WTC11 (cell line): ENCODE data around the gene ZNF680. TPM values are rescaled to one million over a fixed set of nuclear protein-coding genes. Genes with fewer than 3 reads are reported as not detected.

Source experiments
- ATAC-seq: fragments of 200-7000 bp; cut with Tn5 transposase; 2 replicates; pipeline ENCODE4 v1.10.0; 2021; ENCODE audit warnings: mild to moderate bottlenecking, moderate library complexity
- CTCF ChIA-PET: fragments of 300-600 bp; sonication (Branson Sonifier 250); formaldehyde crosslinking; loops from one replicate; lab custom pipeline; 2021; ENCODE audit warnings: antibody characterized with exemption; lab: Charles Lee
- POLR2A ChIA-PET: fragments of 350-600 bp; sonication (Branson Sonifier 250); formaldehyde crosslinking; loops from one replicate; lab custom pipeline; 2021; ENCODE audit warnings: antibody characterized with exemption; lab: Charles Lee
- DNase-seq: peaks from one replicate; pipeline ENCODE4 v3.0.0; 2021; ENCODE audit warnings: low spot score
- H3K27ac Mint-ChIP-seq: 2 replicates; pipeline ENCODE4 v1.8.0; 2021; ENCODE audit warnings: mixed read lengths
- H3K27me3 Mint-ChIP-seq: 2 replicates; pipeline ENCODE4 v1.8.0; 2021; ENCODE audit warnings: low read depth, mild to moderate bottlenecking, moderate library complexity, mixed read lengths
- H3K36me3 Mint-ChIP-seq: 2 replicates; pipeline ENCODE4 v1.8.0; 2021; ENCODE audit warnings: mixed read lengths
- H3K4me1 Mint-ChIP-seq: 2 replicates; pipeline ENCODE4 v1.8.0; 2022; ENCODE audit warnings: mixed read lengths
- H3K4me3 Mint-ChIP-seq: 2 replicates; pipeline ENCODE4 v1.8.0; 2021; ENCODE audit warnings: mild to moderate bottlenecking, moderate library complexity, mixed read lengths
- H3K9me3 Mint-ChIP-seq: 2 replicates; pipeline ENCODE4 v1.8.0; 2021; ENCODE audit warnings: mixed read lengths
- ATF1 ChIP-seq: sonication (generic); formaldehyde crosslinking; IDR thresholded peaks from 2 replicates; pipeline ENCODE4 v1.8.1; 2023; ENCODE audit warnings: mild to moderate bottlenecking, moderate library complexity, missing genetic modification reagents
- CREB1 ChIP-seq: sonication (generic); formaldehyde crosslinking; IDR thresholded peaks from 2 replicates; pipeline ENCODE4 v1.8.0; 2023; ENCODE audit warnings: mild to moderate bottlenecking, missing genetic modification reagents
- CREM ChIP-seq: sonication (generic); formaldehyde crosslinking; IDR thresholded peaks from 2 replicates; pipeline ENCODE4 v1.8.1; 2022; ENCODE audit warnings: mild to moderate bottlenecking, missing genetic modification reagents, moderate library complexity
- FOXJ3 ChIP-seq: sonication (generic); formaldehyde crosslinking; IDR thresholded peaks from 2 replicates; pipeline ENCODE4 v1.9.0; 2021; ENCODE audit warnings: missing genetic modification reagents, mild to moderate bottlenecking, borderline replicate concordance
- GTF2I ChIP-seq: fragments of 250-450 bp; sonication (Bioruptor Pico); conservative IDR thresholded peaks from 2 replicates; pipeline ENCODE4 v1.4.0; 2021; ENCODE audit warnings: mild to moderate bottlenecking
- HMGA2 ChIP-seq: fragments of 250-450 bp; sonication (Bioruptor Pico); IDR thresholded peaks from 2 replicates; pipeline ENCODE4 v1.4.0; 2021; ENCODE audit warnings: mild to moderate bottlenecking, moderate library complexity
- IRF2 ChIP-seq: sonication (generic); formaldehyde crosslinking; IDR thresholded peaks from 2 replicates; pipeline ENCODE4 v1.8.0; 2022; ENCODE audit warnings: low read depth, missing genetic modification reagents, borderline replicate concordance
- JAZF1 ChIP-seq: fragments of 250-450 bp; sonication (Bioruptor Pico); IDR thresholded peaks from 2 replicates; pipeline ENCODE4 v1.9.0; 2021; ENCODE audit warnings: moderate library complexity, mild to moderate bottlenecking, inconsistent platforms
- MXD4 ChIP-seq: fragments of 250-450 bp; sonication (Bioruptor Pico); IDR thresholded peaks from 2 replicates; pipeline ENCODE4 v1.8.0; 2021; ENCODE audit warnings: mild to moderate bottlenecking, moderate library complexity, borderline replicate concordance
- NFATC4 ChIP-seq: fragments of 250-450 bp; sonication (Bioruptor Pico); IDR thresholded peaks from 2 replicates; pipeline ENCODE4 v1.9.0; 2021; ENCODE audit warnings: mild to moderate bottlenecking
- NFE2L1 ChIP-seq: sonication (generic); formaldehyde crosslinking; IDR thresholded peaks from 2 replicates; pipeline ENCODE4 v1.8.1; 2023; ENCODE audit warnings: missing genetic modification reagents
- NFYB ChIP-seq: sonication (generic); formaldehyde crosslinking; conservative IDR thresholded peaks from 2 replicates; pipeline ENCODE4 v1.8.0; 2022; ENCODE audit warnings: low read depth, missing genetic modification reagents
- NR2C2 ChIP-seq: sonication (generic); formaldehyde crosslinking; IDR thresholded peaks from 2 replicates; pipeline ENCODE4 v1.8.0; 2022; ENCODE audit warnings: mild to moderate bottlenecking, missing genetic modification reagents
- SP1 ChIP-seq: sonication (generic); formaldehyde crosslinking; conservative IDR thresholded peaks from 2 replicates; pipeline ENCODE4 v1.8.1; 2022; ENCODE audit warnings: missing genetic modification reagents
- TCF7 ChIP-seq: sonication (generic); formaldehyde crosslinking; IDR thresholded peaks from 2 replicates; pipeline ENCODE4 v1.8.0; 2022; ENCODE audit warnings: mild to moderate bottlenecking, low read depth, missing genetic modification reagents, moderate library complexity
- TEAD1 ChIP-seq: sonication (generic); formaldehyde crosslinking; IDR thresholded peaks from 2 replicates; pipeline ENCODE4 v1.8.0; 2022; ENCODE audit warnings: mild to moderate bottlenecking, missing genetic modification reagents
- TEAD4 ChIP-seq: sonication (generic); formaldehyde crosslinking; IDR thresholded peaks from 2 replicates; pipeline ENCODE4 v1.8.0; 2022; ENCODE audit warnings: mild to moderate bottlenecking, missing genetic modification reagents
- ZNF121 ChIP-seq: sonication (generic); formaldehyde crosslinking; IDR thresholded peaks from 2 replicates; pipeline ENCODE4 v1.8.0; 2023; ENCODE audit warnings: missing genetic modification reagents
- ZNF138 ChIP-seq: sonication (generic); formaldehyde crosslinking; conservative IDR thresholded peaks from 2 replicates; pipeline ENCODE4 v1.8.1; 2022; ENCODE audit warnings: mild to moderate bottlenecking, moderate library complexity, missing genetic modification reagents
- ZNF232 ChIP-seq: sonication (generic); formaldehyde crosslinking; IDR thresholded peaks from 2 replicates; pipeline ENCODE4 v1.8.0; 2022; ENCODE audit warnings: mild to moderate bottlenecking, missing genetic modification reagents
- ZNF263 ChIP-seq: sonication (generic); formaldehyde crosslinking; IDR thresholded peaks from 2 replicates; pipeline ENCODE4 v1.8.1; 2022; ENCODE audit warnings: low read depth, mild to moderate bottlenecking, moderate library complexity, missing genetic modification reagents
- ZNF396 ChIP-seq: fragments of 250-450 bp; sonication (Bioruptor Pico); IDR thresholded peaks from 2 replicates; pipeline ENCODE4 v1.8.0; 2021; ENCODE audit warnings: mild to moderate bottlenecking, moderate library complexity, borderline replicate concordance
- ZNF671 ChIP-seq: fragments of 250-450 bp; sonication (Bioruptor Pico); IDR thresholded peaks from 2 replicates; pipeline ENCODE4 v1.8.0; 2021; ENCODE audit warnings: mild to moderate bottlenecking
- total RNA-seq: library from RNA; stranded (reverse); gene quantifications from 3 replicates; pipeline ENCODE4 v1.2.3, GENCODE V29; 2021
- TF ChIP-seq, protein P1 (sequence below): sonication (generic); formaldehyde crosslinking; IDR thresholded peaks from 2 replicates; pipeline ENCODE4 v1.8.1; 2023; ENCODE audit warnings: mild to moderate bottlenecking, missing genetic modification reagents, moderate library complexity
- TF ChIP-seq, protein P2 (sequence below): sonication (generic); formaldehyde crosslinking; conservative IDR thresholded peaks from 2 replicates; pipeline ENCODE4 v1.8.1; 2022; ENCODE audit warnings: mild to moderate bottlenecking, missing genetic modification reagents
- TF ChIP-seq, protein P3 (sequence below): sonication (generic); formaldehyde crosslinking; IDR thresholded peaks from 2 replicates; pipeline ENCODE4 v1.8.1; 2023; ENCODE audit warnings: mild to moderate bottlenecking, moderate library complexity, missing genetic modification reagents
- TF ChIP-seq, protein P4 (sequence below): sonication (generic); formaldehyde crosslinking; IDR thresholded peaks from 2 replicates; pipeline ENCODE4 v1.8.1; 2022; ENCODE audit warnings: low read depth, missing genetic modification reagents, borderline replicate concordance
- TF ChIP-seq, protein P5 (sequence below): fragments of 250-450 bp; sonication (Bioruptor Pico); conservative IDR thresholded peaks from 2 replicates; pipeline ENCODE4 v1.9.0; 2021; ENCODE audit warnings: mild to moderate bottlenecking
- TF ChIP-seq, protein P6 (sequence below): sonication (generic); formaldehyde crosslinking; IDR thresholded peaks from 2 replicates; pipeline ENCODE4 v1.8.1; 2023; ENCODE audit warnings: mild to moderate bottlenecking, missing genetic modification reagents

ZNF680 gene
- total RNA-seq, 1 experiment from 2014 or later, result 13.9 TPM

DNA sequence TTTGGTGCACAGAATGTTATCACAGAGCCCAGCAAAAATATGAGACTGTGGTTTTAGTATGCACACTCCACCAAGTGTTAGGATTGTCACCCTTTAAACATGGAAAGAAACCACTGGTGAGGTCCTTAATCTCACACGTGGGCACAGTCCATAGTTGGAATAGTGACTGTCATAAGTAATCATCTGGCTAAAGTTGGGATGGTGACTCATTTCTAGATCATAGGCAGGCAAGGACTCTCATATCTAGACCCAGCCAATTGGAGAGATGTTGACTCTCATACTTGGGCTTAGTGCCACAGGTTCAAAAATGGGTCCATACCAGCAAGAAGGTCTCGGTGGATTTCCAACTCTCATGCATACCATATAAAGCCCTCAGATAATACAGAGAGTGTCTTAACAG, 39.6 kb upstream of the ZNF680 start:
- no peak for ATAC-seq
- no peak for TF ChIP-seq TEAD1
- TF ChIP-seq ZNF121 (CRISPR knock-in tag), result no peak
- TF ChIP-seq, protein P1, sequence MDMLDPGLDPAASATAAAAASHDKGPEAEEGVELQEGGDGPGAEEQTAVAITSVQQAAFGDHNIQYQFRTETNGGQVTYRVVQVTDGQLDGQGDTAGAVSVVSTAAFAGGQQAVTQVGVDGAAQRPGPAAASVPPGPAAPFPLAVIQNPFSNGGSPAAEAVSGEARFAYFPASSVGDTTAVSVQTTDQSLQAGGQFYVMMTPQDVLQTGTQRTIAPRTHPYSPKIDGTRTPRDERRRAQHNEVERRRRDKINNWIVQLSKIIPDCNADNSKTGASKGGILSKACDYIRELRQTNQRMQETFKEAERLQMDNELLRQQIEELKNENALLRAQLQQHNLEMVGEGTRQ (CRISPR knock-in tag), result no peak
- TF ChIP-seq ZNF232 (CRISPR knock-in tag), result no peak
- no peak for TF ChIP-seq MXD4 (CRISPR knock-in tag)
- TF ChIP-seq, protein P2, sequence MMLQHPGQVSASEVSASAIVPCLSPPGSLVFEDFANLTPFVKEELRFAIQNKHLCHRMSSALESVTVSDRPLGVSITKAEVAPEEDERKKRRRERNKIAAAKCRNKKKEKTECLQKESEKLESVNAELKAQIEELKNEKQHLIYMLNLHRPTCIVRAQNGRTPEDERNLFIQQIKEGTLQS, result no peak
- TF ChIP-seq, protein P3, sequence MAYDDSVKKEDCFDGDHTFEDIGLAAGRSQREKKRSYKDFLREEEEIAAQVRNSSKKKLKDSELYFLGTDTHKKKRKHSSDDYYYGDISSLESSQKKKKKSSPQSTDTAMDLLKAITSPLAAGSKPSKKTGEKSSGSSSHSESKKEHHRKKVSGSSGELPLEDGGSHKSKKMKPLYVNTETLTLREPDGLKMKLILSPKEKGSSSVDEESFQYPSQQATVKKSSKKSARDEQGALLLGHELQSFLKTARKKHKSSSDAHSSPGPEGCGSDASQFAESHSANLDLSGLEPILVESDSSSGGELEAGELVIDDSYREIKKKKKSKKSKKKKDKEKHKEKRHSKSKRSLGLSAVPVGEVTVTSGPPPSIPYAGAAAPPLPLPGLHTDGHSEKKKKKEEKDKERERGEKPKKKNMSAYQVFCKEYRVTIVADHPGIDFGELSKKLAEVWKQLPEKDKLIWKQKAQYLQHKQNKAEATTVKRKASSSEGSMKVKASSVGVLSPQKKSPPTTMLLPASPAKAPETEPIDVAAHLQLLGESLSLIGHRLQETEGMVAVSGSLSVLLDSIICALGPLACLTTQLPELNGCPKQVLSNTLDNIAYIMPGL (CRISPR knock-in tag), result no peak
- TF ChIP-seq JAZF1, result no peak
- no peak for TF ChIP-seq ZNF396
- TF ChIP-seq, protein P4, sequence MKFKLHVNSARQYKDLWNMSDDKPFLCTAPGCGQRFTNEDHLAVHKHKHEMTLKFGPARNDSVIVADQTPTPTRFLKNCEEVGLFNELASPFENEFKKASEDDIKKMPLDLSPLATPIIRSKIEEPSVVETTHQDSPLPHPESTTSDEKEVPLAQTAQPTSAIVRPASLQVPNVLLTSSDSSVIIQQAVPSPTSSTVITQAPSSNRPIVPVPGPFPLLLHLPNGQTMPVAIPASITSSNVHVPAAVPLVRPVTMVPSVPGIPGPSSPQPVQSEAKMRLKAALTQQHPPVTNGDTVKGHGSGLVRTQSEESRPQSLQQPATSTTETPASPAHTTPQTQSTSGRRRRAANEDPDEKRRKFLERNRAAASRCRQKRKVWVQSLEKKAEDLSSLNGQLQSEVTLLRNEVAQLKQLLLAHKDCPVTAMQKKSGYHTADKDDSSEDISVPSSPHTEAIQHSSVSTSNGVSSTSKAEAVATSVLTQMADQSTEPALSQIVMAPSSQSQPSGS (CRISPR knock-in tag), result no peak
- no peak for TF ChIP-seq ATF1
- TF ChIP-seq TCF7, result no peak
- TF ChIP-seq, protein P5, sequence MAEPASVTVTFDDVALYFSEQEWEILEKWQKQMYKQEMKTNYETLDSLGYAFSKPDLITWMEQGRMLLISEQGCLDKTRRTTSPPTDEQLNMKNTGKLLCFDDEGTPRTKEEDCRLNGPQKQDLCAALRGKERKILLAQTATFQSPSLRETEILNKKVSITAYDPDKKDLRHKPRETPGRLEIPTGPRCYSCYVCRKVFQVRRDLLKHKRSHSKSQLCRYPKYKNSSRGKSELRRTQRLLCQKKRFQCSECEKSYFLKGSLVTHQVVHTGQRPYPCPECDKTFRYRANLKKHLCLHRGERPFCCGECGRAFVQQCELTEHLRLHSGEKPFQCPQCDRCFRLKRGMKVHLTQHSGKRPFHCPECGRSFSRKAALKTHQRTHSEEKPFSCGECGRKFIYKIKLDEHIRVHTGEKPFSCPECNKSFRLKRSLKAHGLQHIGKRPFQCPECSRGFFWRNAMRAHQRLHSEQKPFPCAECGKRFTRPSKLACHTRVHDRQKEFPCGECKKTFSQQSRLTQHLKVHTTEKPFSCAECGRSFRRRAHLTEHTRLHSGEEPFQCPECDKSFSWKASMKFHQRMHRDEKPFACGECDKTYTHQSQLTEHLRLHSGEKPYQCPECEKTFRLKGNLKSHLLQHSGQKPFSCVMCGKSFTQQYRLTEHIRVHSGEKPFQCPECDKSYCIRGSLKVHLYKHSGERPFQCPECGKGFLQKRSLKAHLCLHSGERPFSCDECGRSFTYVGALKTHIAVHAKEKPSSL (CRISPR knock-in tag), result no peak
- TF ChIP-seq CREB1 (CRISPR knock-in tag), result no peak
- no peak for TF ChIP-seq ZNF263 (CRISPR knock-in tag)
- no peak for TF ChIP-seq SP1 (CRISPR knock-in tag)
- TF ChIP-seq, protein P6, sequence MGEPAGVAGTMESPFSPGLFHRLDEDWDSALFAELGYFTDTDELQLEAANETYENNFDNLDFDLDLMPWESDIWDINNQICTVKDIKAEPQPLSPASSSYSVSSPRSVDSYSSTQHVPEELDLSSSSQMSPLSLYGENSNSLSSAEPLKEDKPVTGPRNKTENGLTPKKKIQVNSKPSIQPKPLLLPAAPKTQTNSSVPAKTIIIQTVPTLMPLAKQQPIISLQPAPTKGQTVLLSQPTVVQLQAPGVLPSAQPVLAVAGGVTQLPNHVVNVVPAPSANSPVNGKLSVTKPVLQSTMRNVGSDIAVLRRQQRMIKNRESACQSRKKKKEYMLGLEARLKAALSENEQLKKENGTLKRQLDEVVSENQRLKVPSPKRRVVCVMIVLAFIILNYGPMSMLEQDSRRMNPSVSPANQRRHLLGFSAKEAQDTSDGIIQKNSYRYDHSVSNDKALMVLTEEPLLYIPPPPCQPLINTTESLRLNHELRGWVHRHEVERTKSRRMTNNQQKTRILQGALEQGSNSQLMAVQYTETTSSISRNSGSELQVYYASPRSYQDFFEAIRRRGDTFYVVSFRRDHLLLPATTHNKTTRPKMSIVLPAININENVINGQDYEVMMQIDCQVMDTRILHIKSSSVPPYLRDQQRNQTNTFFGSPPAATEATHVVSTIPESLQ (CRISPR knock-in tag), result no peak
- POLR2A ChIA-PET, result no interaction called here
- H3K4me3 Mint-ChIP-seq, result no peak overlapping the region
- H3K27me3 Mint-ChIP-seq, result no peaks in the 10 kb centered on the region
- CTCF ChIA-PET, result no interaction called here
- H3K36me3 Mint-ChIP-seq, result peaks cover 76% of the 10 kb centered on the region
- DNase-seq, result no peak
- no peak overlapping the region for H3K27ac Mint-ChIP-seq
- peaks cover 65% of the 10 kb centered on the region for H3K9me3 Mint-ChIP-seq
- no peaks in the 10 kb centered on the region for H3K4me1 Mint-ChIP-seq

DNA sequence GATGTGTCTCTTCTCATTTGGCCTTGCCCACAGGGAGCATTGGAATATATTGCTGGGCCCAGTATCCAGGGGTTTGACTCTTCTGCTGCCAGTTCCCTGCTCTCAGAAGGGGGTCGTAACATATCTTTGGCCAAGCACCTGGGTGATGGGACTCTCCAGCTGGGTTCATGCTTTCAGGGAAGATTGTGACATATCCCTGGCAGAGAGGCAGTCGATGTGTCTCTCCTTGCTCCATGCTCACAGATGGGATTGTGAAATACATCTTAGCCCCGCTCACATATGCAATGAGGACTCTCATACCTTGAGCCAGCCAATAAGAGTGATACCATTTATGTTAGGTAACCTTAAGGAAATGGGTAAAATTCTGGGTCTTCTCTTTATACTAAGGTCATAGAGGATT, 39.2 kb upstream of the ZNF680 start:
- peaks cover 65% of the 10 kb centered on the region for H3K9me3 Mint-ChIP-seq
- no peak overlapping the region for H3K4me3 Mint-ChIP-seq
- no peaks in the 10 kb centered on the region for H3K4me1 Mint-ChIP-seq
- no peaks in the 10 kb centered on the region for H3K27me3 Mint-ChIP-seq
- DNase-seq (no peak), ATAC-seq (no peak)
- CTCF ChIA-PET, result no interaction called here
- no peak overlapping the region for H3K27ac Mint-ChIP-seq
- peaks cover 76% of the 10 kb centered on the region for H3K36me3 Mint-ChIP-seq
- POLR2A ChIA-PET, result no interaction called here
- TF ChIP-seq NFATC4 (CRISPR knock-in tag) (no peak), ZNF138 (CRISPR knock-in tag) (no peak), IRF2 (CRISPR knock-in tag) (no peak), SP1 (CRISPR knock-in tag) (no peak), FOXJ3 (no peak), HMGA2 (CRISPR knock-in tag) (no peak), NFYB (CRISPR knock-in tag) (no peak), TEAD4 (CRISPR knock-in tag) (no peak), NFE2L1 (CRISPR knock-in tag) (no peak), GTF2I (CRISPR knock-in tag) (no peak), ZNF671 (no peak), CREM (CRISPR knock-in tag) (no peak), NR2C2 (CRISPR knock-in tag) (no peak), TCF7 (no peak)
- TF ChIP-seq, protein P3 (CRISPR knock-in tag), result no peak
